KG1 (cell line): ENCODE measurements around the gene CKAP2L.
A peak's percentile ranks its signal among the peaks of the same experiment; 100 is the strongest.

ENCODE experiments used
- DNase-seq: peaks from one replicate; lab custom pipeline; 2025; lab: John Stamatoyannopoulos, UW

CKAP2L gene

GRCh38 chr2:112764071-112765044 is at the start of gene CKAP2L:
Gene CKAP2L (minus strand): TSS chr2:112764609. CDS start chr2:112764598, 11 bp downstream.
- DNase-seq: peak; percentile 88

- DNase-seq: no peak
Measured at GRCh38 chr2:112813280-112813966, 49.0 kb upstream of the CKAP2L start.

- no peak for DNase-seq
Measured at GRCh38 chr2:112812318-112813267, 48.2 kb upstream of the CKAP2L start.

GRCh38 chr2:112811841-112812306 is 47.5 kb upstream of the CKAP2L start:
- DNase-seq: no peak

- no peak for DNase-seq
Measured at GRCh38 chr2:112811276-112811831, 46.9 kb upstream of the CKAP2L start.

- DNase-seq: no peak
Measured at GRCh38 chr2:112809112-112809511, 44.7 kb upstream of the CKAP2L start.

- DNase-seq: no peak
Measured at GRCh38 chr2:112807233-112807807, 42.9 kb upstream of the CKAP2L start.

GRCh38 chr2:112805542-112805941 is 41.1 kb upstream of the CKAP2L start:
- no peak for DNase-seq

GRCh38 chr2:112803691-112804521 is 39.5 kb upstream of the CKAP2L start:
- no peak for DNase-seq

GRCh38 chr2:112800881-112801583 is 36.6 kb upstream of the CKAP2L start:
- DNase-seq: no peak

- peak; percentile 59 for DNase-seq
Measured at GRCh38 chr2:112798979-112799975, 34.9 kb upstream of the CKAP2L start.

GRCh38 chr2:112796486-112796885 is 32.1 kb upstream of the CKAP2L start:
- no peak for DNase-seq

GRCh38 chr2:112795774-112796173 is 31.4 kb upstream of the CKAP2L start:
- peak; percentile 25 for DNase-seq

- no peak for DNase-seq
Measured at GRCh38 chr2:112794841-112795240, 30.4 kb upstream of the CKAP2L start.

- DNase-seq: peak; percentile 22
Measured at GRCh38 chr2:112794131-112794733, 29.8 kb upstream of the CKAP2L start.

- no peak for DNase-seq
Measured at GRCh38 chr2:112793449-112793978, 29.1 kb upstream of the CKAP2L start.

GRCh38 chr2:112792419-112792818 is 28.0 kb upstream of the CKAP2L start:
- no peak for DNase-seq
